Activated CD4-positive, alpha-beta memory T cell treated with anti-CD3 and anti-CD28 coated beads for 36 hours (primary cell): Measurements from ENCODE around the gene PODN. TPM values are rescaled to one million over a fixed set of nuclear protein-coding genes. Genes with fewer than 3 reads are reported as not detected.

Source experiments
- CTCF ChIA-PET: fragments of 350-600 bp; sonication (Branson Sonifier 250); formaldehyde crosslinking; loops from one replicate; lab custom pipeline; 2021; ENCODE audit warnings: antibody characterized with exemption, inconsistent platforms; lab: Charles Lee
- POLR2A ChIA-PET: fragments of 350-600 bp; sonication (Branson Sonifier 250); formaldehyde crosslinking; loops from one replicate; lab custom pipeline; 2021; ENCODE audit warnings: antibody characterized with exemption; lab: Charles Lee
- DNase-seq: peaks from one replicate; pipeline ENCODE4 v3.0.0-alpha.2; 2020
- H3K27ac Mint-ChIP-seq: one replicate; pipeline ENCODE4 v1.8.0; 2021; ENCODE audit warnings: mixed read lengths
- H3K27me3 Mint-ChIP-seq: one replicate; pipeline ENCODE4 v1.8.0; 2021; ENCODE audit warnings: mixed read lengths
- H3K36me3 Mint-ChIP-seq: one replicate; pipeline ENCODE4 v1.8.0; 2021; ENCODE audit warnings: mixed read lengths
- H3K4me1 Mint-ChIP-seq: one replicate; pipeline ENCODE4 v1.8.0; 2021; ENCODE audit warnings: low read depth, mixed read lengths
- H3K4me3 Mint-ChIP-seq: one replicate; pipeline ENCODE4 v1.8.0; 2021; ENCODE audit warnings: mild to moderate bottlenecking, mixed read lengths
- H3K9me3 Mint-ChIP-seq: one replicate; pipeline ENCODE4 v1.8.0; 2021; ENCODE audit warnings: mixed read lengths
- intact Hi-C: fragments of 100-400 bp; cut with micrococcal nuclease; formaldehyde crosslinking; loops from one replicate; pipeline ENCODE4 v1.15.1; 2023
- total RNA-seq, 2 experiments: library from RNA; stranded (reverse); gene quantifications; one replicate each; pipeline ENCODE4 v1.2.3, GENCODE V29; 2021

The PODN gene
- total RNA-seq, 2 experiments from 2014 or later = not detected

- no peak for DNase-seq
- Mint-ChIP-seq H3K27me3 (peaks cover 36% of the 10 kb centered on the region), H3K36me3 (no peaks in the 10 kb centered on the region), H3K4me1 (peaks cover 8% of the 10 kb centered on the region), H3K9me3 (no peaks in the 10 kb centered on the region), H3K4me3 (no peak overlapping the region), H3K27ac (no peak overlapping the region)
- intact Hi-C loops = no loop called here
- ChIA-PET POLR2A (no interaction called here), CTCF (no interaction called here)
These were observed 1.4 kb upstream of the PODN start for GRCh38 chr1:53060579-53060978.

- Mint-ChIP-seq H3K27me3 (peaks cover 38% of the 10 kb centered on the region), H3K4me3 (no peak overlapping the region)
These were observed 722 bp upstream of the PODN start for GRCh38 chr1:53061123-53061858.

GRCh38 chr1:53062708-53063591 is 937 bp downstream of the PODN start:
- no peak for DNase-seq
- Mint-ChIP-seq H3K4me1 (peaks cover 8% of the 10 kb centered on the region), H3K36me3 (no peaks in the 10 kb centered on the region), H3K27ac (no peak overlapping the region), H3K4me3 (peak overlapping the region; percentile 7), H3K27me3 (peaks cover 38% of the 10 kb centered on the region), H3K9me3 (no peaks in the 10 kb centered on the region)
- intact Hi-C loops = no loop called here
- ChIA-PET CTCF (no interaction called here), POLR2A (no interaction called here)

More at GRCh38 chr1:53061123-53061858, 722 bp upstream of the PODN start:
- ChIA-PET CTCF (no interaction called here), POLR2A (interaction anchor here (0.6 kb wide), 1 partner anchor 365 kb away, joined by 4 read pairs; no protein-coding TSS in a partner anchor)
- Mint-ChIP-seq H3K27ac (no peak overlapping the region), H3K36me3 (no peaks in the 10 kb centered on the region), H3K4me1 (peaks cover 8% of the 10 kb centered on the region), H3K9me3 (no peaks in the 10 kb centered on the region)
- intact Hi-C loops = no loop called here
- no peak for DNase-seq

- H3K36me3 Mint-ChIP-seq = no peaks in the 10 kb centered on the region
- H3K27ac Mint-ChIP-seq = no peak overlapping the region
- H3K9me3 Mint-ChIP-seq = no peaks in the 10 kb centered on the region
- H3K4me3 Mint-ChIP-seq = no peak overlapping the region
- CTCF ChIA-PET = no interaction called here
- POLR2A ChIA-PET = no interaction called here
- intact Hi-C loops = no loop called here
- no peak for DNase-seq
- H3K4me1 Mint-ChIP-seq = peaks cover 8% of the 10 kb centered on the region
- H3K27me3 Mint-ChIP-seq = peaks cover 35% of the 10 kb centered on the region
These were observed 1.9 kb downstream of the PODN start for GRCh38 chr1:53063744-53064515.

GRCh38 chr1:53065391-53065790 is 3.4 kb downstream of the PODN start:
- H3K27ac Mint-ChIP-seq = no peak overlapping the region
- DNase-seq = no peak
- peaks cover 31% of the 10 kb centered on the region for H3K27me3 Mint-ChIP-seq
- ChIA-PET CTCF (no interaction called here), POLR2A (no interaction called here)
- intact Hi-C loops = no loop called here
- H3K36me3 Mint-ChIP-seq = no peaks in the 10 kb centered on the region
- H3K9me3 Mint-ChIP-seq = no peaks in the 10 kb centered on the region
- H3K4me3 Mint-ChIP-seq = no peak overlapping the region
- peaks cover 8% of the 10 kb centered on the region for H3K4me1 Mint-ChIP-seq

GRCh38 chr1:53066488-53066887 is 4.5 kb downstream of the PODN start:
- DNase-seq = no peak
- Mint-ChIP-seq H3K36me3 (no peaks in the 10 kb centered on the region), H3K27me3 (peaks cover 20% of the 10 kb centered on the region), H3K4me3 (no peak overlapping the region), H3K27ac (no peak overlapping the region), H3K4me1 (peaks cover 8% of the 10 kb centered on the region), H3K9me3 (no peaks in the 10 kb centered on the region)
- intact Hi-C loops = no loop called here
- POLR2A ChIA-PET = no interaction called here
- CTCF ChIA-PET = no interaction called here

GRCh38 chr1:53066891-53067738 is 5.1 kb downstream of the PODN start:
- H3K4me1 Mint-ChIP-seq = peaks cover 8% of the 10 kb centered on the region
- H3K36me3 Mint-ChIP-seq = no peaks in the 10 kb centered on the region
- no peak overlapping the region for H3K27ac Mint-ChIP-seq
- H3K9me3 Mint-ChIP-seq = no peaks in the 10 kb centered on the region
- H3K4me3 Mint-ChIP-seq = no peak overlapping the region
- intact Hi-C loops = no loop called here
- ChIA-PET POLR2A (no interaction called here), CTCF (no interaction called here)
- peak; percentile 7 for DNase-seq
- peaks cover 19% of the 10 kb centered on the region for H3K27me3 Mint-ChIP-seq

- peaks cover 15% of the 10 kb centered on the region for H3K27me3 Mint-ChIP-seq
- intact Hi-C loops = no loop called here
- peaks cover 4% of the 10 kb centered on the region for H3K4me1 Mint-ChIP-seq
- ChIA-PET CTCF (no interaction called here), POLR2A (no interaction called here)
- H3K9me3 Mint-ChIP-seq = no peaks in the 10 kb centered on the region
- no peak overlapping the region for H3K4me3 Mint-ChIP-seq
- no peak overlapping the region for H3K27ac Mint-ChIP-seq
- no peak for DNase-seq
- no peaks in the 10 kb centered on the region for H3K36me3 Mint-ChIP-seq
These were observed 5.9 kb downstream of the PODN start for GRCh38 chr1:53067886-53068285.

GRCh38 chr1:53068314-53069099 is 6.5 kb downstream of the PODN start:
- Mint-ChIP-seq H3K4me1 (no peaks in the 10 kb centered on the region), H3K36me3 (no peaks in the 10 kb centered on the region), H3K27ac (no peak overlapping the region), H3K4me3 (no peak overlapping the region), H3K27me3 (peaks cover 9% of the 10 kb centered on the region), H3K9me3 (no peaks in the 10 kb centered on the region)
- ChIA-PET POLR2A (no interaction called here), CTCF (no interaction called here)
- intact Hi-C loops = no loop called here
- DNase-seq = no peak

- no peak for DNase-seq
- Mint-ChIP-seq H3K4me1 (no peaks in the 10 kb centered on the region), H3K27me3 (peaks cover 4% of the 10 kb centered on the region), H3K4me3 (no peak overlapping the region), H3K27ac (no peak overlapping the region), H3K9me3 (no peaks in the 10 kb centered on the region), H3K36me3 (no peaks in the 10 kb centered on the region)
- intact Hi-C loops = no loop called here
- ChIA-PET CTCF (no interaction called here), POLR2A (no interaction called here)
These were observed 7.3 kb downstream of the PODN start for GRCh38 chr1:53069265-53069662.
